GM18511 (cell line): ENCODE data around the gene FRMD4A.

Experiments
- ATAC-seq: cut with Tn5 transposase; IDR thresholded peaks from one replicate; pipeline ENCODE4 v1.9.1; 2021; ENCODE audit warnings: mild to moderate bottlenecking, moderate library complexity; ENCODE audit not compliant: unreplicated experiment

Gene FRMD4A

DNA sequence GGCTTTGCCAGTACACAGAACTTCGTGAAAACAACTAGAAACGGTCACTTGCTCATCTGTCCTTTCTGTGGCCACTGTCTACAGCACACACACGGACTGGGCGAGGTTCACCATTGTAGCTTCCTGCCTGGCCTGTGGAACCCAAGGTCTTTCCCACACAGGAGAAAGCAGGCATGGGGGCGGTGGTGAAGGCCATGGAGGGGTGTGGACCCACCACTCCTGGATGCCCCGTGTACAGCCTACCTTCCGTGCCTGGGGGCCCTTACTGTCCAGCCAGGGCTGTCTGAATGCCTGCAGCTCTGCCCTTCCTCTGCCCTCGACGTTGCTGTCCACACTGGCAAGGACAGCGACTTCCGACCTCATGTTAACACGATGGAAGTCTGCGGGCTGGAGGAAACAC is 635.1 kb downstream of the FRMD4A start:
- ATAC-seq: no peak

DNA sequence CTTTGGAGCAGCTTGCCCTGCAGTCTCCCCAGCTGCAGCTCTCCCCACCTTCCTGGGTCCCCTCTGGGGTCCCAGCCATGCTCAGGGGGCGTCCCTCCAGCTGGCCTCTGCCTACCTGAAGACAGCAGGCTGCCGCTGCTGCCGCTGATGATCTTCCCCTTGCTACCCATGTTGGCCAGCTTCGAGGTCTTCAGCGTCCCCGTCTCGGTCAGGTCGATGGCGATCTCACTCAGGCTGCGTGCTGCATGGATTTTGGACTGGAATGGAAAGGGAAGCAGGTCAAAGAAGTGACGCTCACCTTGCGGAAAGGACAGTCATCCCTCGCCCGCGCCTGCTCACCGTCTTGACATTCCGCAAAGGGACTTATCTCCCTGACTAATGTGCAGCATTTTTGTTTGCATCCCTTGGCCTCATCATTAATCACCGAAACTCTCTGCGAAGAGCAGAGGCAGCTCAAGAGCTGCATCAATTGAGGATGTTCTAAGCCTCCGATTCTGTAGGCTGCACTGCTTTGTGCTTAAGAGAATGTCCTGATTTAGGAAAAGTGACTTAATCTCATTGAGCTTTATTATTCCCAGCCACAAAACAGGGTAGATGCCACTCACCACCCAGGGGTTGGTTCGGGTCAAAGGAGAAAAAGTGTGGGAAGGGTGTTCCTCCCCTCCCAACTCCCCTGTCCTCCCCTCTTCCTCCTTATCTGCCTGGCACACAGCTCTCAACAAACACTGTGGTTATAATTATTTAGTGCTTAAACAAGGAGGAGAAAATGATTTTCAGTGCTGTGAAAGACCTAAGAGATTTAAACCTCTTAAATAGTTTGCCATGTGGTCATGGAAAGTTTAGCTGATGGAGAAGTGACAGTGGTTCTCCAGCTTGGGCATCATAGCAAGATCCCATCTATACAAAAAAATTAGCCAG is 636.7 kb downstream of the FRMD4A start:
- no peak for ATAC-seq

DNA sequence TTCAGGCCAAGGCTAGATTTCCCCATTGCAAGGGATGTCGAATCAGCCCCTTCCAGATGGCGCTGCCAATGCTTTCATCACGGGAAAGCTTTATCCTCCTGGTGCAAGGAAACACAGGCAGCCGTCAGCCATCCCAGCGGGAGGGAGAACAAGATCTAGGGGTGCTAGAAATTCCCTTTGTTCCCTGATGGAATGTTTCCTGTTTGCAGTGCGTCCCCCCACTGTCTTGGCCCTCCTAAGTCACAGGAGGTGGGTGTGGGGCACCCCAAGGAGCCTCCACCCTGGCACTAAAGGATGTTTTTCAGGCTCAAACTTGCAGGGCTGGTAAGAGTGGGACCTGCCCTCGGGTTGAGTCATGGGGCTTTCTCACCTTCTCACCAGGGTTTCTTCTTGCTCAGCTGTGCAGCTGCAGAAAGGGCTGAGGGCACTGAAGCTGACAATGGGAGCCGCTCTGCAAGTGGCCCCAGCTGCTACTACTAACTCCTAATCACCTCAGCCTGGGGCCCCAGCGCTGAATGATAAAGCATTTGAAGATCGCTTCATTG is 640.4 kb downstream of the FRMD4A start:
- ATAC-seq: peak; percentile 79

DNA sequence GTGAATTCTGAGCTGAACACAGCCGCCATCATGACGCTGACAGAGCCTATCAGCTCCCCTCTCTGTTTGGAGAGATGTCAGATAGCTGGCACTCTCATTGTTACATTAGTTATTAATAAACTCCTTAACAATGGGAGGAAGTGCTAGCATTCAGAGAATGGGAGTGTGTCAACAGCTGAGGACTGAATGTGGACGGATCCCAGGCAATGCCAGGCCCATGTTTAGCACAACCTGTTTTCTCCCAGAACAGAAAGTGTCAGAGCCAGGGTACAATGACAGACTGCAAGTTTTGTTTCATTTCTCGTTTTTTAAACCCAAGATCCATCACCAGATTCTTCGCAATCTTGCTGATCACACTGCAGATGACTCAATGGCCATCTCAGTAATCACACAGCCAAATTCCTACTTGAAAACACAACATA is 644.4 kb downstream of the FRMD4A start:
- no peak for ATAC-seq

DNA sequence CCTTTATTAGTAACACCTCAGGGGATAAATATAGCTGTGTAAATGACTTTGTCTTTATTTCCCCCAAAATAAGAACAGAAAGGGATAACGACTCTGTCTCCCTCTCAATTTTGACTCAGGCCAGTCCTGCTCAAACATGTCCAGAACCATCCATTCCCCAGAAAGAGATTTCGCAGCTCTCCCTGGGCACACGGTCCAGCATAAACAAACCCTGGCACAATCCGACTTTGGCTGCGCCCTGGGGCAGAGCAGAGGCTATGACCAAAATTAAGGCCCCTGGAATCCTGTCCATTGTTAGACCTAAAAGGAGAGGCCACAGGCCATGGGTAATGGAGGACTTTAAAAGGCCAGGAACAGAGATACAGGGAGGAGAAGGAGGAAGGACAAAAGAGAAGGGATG is 644.8 kb downstream of the FRMD4A start:
- no peak for ATAC-seq

DNA sequence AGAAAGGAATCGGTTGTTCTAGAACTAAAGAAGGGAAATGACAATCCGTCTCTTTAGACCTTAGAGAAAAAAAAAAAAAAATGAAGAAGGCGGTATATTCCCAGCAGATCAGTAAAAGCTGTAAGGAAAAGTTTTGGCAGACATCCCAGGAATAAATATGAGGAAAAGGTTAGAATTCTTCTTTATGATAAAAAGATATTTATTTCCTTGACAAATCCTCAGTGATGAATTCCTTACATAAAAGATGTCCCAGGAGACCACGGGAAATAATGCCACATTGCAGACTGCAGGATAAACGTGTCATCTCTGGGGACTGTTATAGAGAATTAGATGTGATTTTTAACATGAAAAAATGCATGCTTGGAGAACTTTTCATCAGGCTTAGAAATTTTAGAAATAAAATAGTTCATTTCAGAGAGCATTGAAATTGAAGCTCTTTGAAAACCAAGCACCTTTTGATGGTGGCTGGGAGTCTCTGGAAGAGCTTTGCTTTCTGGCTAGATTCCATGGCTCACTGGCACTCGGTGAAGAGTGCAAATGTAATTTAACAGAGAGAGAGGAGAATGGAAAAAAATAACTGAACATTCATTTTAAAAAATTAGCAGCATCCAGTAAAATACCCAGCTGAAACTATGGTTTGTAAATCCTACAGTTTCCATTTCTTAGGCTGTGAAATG is 645.8 kb downstream of the FRMD4A start:
- ATAC-seq: no peak

DNA sequence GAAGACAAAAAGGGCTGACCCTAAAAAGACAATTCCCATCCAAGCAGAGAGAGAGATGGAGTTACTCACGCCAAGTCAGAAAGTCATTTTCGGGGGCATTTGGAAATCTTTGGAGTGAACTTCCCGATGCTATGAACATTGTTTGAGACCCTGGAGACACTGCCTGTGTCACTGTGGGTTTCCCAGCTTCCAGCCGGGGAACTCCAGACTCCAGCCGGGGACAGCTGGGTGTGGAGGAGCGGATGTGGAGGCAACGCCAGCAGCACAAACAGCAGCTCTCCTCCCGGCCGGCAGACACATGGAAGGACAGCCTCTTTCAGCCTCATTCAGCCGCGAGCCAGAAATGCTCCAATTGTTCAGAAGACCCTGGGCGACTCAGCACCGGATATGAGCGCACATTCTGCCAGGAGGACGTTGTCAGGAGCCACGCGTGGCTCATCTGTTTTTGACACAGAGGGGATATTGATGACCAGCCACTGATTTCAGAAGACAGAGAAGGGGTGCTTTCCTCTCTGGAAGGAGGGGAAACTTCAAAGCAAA is 646.4 kb downstream of the FRMD4A start:
- no peak for ATAC-seq

DNA sequence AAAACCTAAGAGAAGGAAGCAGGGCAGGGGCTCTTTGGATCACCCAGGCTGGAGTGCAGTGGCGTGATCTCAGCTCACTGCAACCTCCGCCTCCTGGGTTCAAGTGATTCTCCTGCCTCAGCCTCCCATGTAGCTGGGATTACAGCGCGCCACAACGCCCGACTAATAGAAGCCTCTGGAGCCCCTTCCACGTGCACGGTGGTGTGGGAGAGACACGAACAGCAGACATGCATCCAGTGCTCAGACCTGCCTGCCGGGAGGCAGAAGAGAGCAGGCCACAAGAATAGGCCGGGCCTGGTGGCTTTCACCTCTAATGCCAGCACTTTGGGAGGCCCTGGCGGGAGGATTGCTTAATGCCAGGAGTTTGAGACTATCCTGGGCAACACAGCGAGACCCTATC is 647.7 kb downstream of the FRMD4A start:
- no peak for ATAC-seq

DNA sequence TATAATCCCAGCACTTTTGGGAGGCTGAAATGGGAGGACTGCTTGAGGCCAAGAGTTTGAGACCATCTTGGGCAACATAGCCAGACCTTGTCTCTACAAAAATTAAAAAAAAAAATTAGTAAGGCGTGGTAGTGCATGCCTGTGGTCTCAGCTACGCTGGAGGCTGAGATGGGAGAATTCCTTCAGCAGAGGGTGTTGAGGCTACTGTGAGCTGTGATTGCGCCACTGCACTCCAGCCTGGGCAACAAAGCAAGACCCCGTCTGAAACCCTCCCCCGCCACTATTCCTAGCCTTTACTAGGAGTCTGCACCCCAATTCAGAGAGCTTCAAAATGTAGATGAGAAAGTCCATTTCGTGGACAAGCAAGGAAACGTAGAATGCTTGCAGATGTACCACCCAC is 648.8 kb downstream of the FRMD4A start:
- ATAC-seq: no peak

DNA sequence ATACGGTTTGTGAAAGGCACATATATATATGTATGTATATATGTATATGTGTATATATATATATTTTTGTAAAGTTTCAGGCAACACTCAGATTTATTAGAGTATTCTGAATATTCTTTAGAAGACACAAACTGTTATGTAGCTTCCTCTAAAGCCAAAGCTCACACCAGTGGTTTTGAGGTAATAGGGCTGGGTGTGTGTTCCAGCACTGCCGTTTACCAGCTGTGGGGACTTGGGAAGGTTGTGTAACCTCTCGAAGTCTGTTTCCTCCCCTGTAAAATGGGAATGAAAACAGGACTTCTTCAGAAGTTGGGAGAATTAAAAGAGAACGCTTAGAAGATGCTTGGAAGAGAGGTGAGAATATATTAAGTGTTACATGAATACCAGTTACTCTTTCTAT is 649.2 kb downstream of the FRMD4A start:
- no peak for ATAC-seq

DNA sequence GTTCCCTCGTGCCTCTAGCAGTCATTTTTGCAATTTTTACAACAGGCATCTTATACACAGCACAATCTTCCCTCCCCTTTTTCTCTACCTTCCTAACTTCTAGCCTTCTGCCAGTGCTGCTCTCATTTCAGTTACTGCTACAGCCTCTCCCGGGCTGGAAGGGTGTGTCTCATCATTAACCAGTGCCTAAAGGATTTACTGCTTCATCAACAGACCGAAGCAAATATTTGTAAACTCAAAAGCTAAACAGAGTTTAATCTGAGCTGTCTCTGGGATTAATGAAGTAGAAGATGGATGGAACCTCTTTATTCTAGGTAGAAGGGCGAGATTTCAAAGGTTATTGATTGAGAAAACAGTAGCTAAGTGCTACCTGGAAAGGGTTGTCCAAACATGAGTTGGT is 649.6 kb downstream of the FRMD4A start:
- no peak for ATAC-seq

DNA sequence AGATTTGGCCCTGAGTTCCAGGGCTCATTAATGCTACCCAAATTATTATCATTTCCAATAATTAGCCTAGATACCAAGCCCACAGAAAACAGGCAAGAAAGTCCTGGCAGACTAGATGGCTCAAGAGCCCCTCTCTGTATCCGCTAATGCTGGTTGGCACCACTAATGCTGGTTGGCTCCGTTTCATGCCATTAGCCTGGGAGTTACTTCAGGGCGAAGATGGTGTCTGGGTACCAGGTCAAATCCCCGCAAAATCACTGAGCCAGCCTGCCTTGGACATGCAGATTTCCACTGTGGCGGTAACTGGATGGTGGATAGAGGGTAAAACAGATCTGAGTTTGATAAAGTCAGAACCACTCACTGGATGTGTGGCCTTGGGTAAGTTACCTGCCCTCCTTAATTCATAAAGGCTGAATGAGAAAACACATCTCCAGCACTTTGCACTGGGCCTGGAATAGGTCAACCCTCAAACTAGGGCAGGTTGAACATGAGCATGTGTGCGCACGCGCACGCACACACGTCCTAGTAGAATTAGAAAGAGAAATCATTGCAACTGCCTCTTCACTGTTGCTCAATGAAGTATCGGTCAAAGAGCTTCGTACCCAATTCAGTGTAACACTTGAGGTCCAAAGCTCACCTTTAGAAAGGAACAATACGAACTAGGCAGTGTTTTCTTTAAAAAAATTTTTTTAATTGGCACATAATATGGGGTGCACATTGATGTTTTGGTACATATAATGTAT is 652.5 kb downstream of the FRMD4A start:
- no peak for ATAC-seq

DNA sequence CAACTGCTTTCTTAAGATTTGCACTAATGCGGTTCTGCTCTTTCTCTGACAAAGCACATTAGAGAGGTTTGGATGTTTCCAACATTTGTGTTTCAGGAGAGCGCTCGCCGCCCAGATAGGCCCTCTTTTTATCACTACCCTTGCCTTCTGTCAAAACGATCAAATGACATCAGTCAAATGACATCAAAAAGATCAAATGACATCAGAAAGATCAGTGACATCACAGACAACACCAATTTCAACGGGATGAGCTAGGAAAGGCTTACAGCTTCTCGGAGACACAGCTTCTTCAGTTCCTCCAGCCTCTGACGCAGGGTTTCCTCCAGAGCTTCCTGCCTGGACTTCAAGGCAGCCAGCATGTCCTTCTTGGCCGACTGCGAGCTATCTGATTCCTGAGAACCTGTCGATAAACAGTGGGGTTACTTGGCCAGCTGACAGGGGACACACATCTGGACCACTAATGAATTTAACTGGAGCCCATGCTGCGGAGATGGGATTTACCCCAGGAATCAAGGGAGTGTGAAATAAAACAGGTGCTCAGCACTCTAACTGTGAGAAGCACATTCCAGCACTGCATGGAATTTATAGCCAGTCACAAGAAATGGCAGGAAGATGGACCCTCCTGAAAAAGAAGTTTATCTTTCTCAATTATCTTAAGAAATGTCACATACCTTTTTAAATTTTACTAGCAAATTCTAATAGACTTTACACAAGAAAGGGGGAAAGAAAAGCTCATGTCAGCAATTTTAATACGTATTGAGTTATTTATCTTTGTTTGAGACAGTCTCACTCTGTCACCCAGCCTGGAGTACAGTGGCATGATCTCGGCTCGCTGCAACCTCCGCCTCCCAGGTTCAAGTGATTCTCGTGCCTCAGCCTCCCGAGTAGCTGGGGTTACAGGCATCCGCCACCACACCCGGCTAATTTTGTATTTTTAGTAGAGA is 655.8 kb downstream of the FRMD4A start:
- no peak for ATAC-seq

DNA sequence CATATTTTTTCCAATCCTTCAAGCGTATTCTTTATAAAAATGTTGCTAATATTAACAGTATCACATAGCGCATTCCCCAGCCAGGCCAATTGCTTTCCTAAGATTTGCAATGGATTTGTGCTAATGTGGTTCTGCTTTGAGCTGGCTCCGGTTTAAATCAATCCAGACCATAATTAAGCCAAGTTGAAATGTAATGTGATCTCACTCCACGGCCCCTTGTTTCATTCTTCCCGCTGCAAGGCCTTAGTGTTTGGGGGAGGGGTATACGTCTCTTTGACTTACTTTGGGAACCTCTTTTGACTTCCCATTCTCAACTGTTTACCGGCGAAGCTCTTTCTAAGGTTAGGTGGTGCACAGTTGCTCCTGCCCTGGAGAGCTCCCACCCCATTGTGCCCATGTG is 657.6 kb downstream of the FRMD4A start:
- ATAC-seq: no peak

DNA sequence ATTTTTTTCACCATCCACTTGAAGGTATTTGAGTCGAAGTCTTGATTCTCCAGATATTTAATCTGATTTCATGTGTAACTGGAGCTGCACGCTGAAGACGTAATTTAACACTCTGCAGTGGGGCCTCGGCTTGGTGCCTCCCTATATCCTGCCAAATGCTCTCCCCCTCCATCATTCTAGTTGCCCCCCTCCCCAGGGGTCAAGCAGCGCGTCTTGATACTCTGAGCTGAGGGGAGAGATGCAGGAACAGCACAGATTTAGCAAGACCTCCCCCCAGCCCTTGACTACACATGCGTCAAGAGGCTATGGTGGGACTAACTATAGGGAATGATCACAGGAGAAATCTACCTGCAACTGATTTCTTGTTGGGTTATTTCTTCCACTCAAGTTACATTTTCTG is 658.2 kb downstream of the FRMD4A start:
- ATAC-seq: no peak

DNA sequence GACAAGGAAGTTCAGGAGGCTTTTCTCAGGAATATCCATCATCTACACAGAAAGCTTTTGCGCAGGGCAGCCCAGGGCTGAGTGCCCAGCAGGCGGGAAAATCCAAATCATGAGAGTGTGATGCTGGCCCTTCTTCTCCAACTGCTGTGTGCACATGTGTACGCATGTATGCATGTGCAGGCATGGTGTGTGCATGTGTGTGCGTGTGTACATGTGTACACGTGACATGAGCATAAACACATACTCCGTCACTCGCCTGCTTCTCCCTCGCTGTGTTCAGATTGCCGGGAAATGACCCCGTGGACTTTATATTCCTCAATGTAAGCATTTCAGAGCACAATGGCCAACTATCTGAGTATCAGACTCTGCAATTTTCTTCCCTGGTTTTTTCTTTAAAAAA is 658.8 kb downstream of the FRMD4A start:
- ATAC-seq: no peak

DNA sequence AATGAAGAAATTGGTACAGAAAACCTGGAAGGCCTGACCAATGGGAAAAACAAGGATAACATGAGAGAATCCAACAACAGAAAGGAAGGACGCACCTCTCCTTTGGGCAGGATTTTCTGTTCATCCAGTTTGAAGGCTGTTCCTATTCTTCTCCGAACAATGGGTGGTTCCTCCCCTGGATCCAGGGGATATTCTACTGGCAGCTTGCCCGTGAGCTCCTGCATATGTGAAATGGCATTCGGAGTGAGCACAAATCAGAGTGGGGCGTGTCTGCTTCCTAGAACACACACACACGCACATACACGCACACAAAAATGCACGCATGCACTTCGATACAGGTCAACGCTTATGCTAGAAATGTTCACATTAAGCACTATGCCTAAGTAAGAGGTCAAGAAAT is 660.4 kb downstream of the FRMD4A start:
- ATAC-seq: no peak

DNA sequence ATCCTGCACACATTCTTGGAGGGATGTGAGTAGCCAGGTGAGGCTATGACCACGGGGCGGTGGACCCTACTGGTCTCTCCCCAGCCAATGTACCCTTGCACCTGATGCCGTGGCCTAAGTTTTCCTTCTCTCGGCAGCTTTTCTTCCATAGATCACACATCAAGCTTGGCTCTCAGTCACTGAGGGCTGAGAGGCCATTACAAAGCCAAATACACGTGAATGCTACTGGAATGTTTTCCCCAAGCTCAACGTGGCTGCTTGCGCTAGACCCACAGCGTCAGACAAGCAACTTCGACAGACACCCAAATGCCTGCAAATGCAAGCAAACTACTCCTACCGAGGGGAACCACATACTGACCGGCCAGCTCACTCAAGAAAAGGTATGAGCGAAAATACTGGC is 660.8 kb downstream of the FRMD4A start:
- no peak for ATAC-seq

DNA sequence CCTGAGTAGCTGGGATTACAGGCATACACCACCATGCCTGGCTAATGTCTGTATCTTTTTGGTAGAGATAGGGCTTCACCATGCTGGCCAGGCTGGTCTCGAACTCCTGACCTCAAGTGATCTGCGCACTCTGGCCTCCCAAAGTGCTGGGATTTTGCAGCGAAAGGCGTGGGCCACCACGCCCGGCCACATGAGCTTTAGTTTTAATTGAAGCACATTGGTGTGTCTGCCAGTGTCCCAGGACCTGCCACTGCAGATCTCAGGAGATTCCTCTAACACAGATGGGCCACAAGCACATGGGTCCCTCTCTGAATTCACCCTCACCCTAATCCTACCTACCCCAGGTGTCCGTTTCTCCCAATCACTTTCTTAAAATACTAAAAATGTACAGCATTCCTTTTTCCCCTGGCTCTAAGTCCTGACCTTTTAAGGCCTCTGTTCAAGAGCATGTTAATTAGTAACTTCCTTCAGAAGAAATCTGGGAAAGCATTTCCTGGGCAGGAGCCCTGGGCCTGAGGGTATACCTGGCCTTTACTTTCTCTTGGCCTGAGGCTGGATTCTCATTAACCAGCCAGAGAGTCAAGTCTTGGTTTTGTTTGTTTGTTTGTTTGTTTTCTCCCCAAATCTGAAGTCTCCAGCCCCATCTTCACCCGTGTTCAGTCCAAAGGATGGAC is 661.4 kb downstream of the FRMD4A start:
- ATAC-seq: no peak
